GM12878 (cell line): ENCODE measurements around the gene SGMS1.

Experiments
- BHLHE40 ChIP-seq, 2 experiments: fragments of 450-650 bp in 1 of 2; IDR thresholded peaks; 2 replicates each; pipeline ENCODE4 v1.6.1; 2011 to 2017; ENCODE audit warnings: low read depth in 2 of 2, borderline replicate concordance in 1 of 2, improper control_type of control experiment in 1 of 2, low read length in 1 of 2, mild to moderate bottlenecking in 1 of 2
- CREM ChIP-seq: IDR thresholded peaks from 2 replicates; pipeline ENCODE4 v1.6.1; 2014; ENCODE audit warnings: antibody characterized with exemption, low read depth
- CTCF ChIP-seq, 3 experiments: IDR thresholded peaks in 2 of 3; conservative IDR thresholded peaks in 1 of 3; 2 replicates each; pipeline ENCODE4 v1.5.1; 2011; ENCODE audit warnings: low read depth in 3 of 3, low read length in 3 of 3, mild to moderate bottlenecking in 3 of 3, control low read depth in 2 of 3, moderate library complexity in 2 of 3, inconsistent platforms in 1 of 3, mixed read lengths in 1 of 3; ENCODE audit not compliant: control insufficient read depth in 2 of 3, insufficient read depth in 1 of 3; ENCODE audit errors: extremely low read depth in 1 of 3
- EP300 ChIP-seq, 2 experiments: fragments of 150-350 bp in 1 of 2; IDR thresholded peaks; 2 replicates each; pipeline ENCODE4 v1.6.1; 2011 to 2012; ENCODE audit warnings: low read depth in 2 of 2, low read length in 2 of 2, borderline replicate concordance in 1 of 2, improper control_type of control experiment in 1 of 2, inconsistent platforms in 1 of 2; ENCODE audit not compliant: control insufficient read depth in 1 of 2
- FOXK2 ChIP-seq: fragments of 450-650 bp; IDR thresholded peaks from 2 replicates; pipeline ENCODE4 v1.6.1; 2017; ENCODE audit warnings: mild to moderate bottlenecking, moderate library complexity
- HSF1 ChIP-seq: fragments of 150-350 bp; IDR thresholded peaks from 2 replicates; pipeline ENCODE4 v1.6.1; 2014; ENCODE audit warnings: mild to moderate bottlenecking, low read depth, low read length
- POLR2A ChIP-seq: IDR thresholded peaks from 2 replicates; pipeline ENCODE4 v1.6.1; 2011; ENCODE audit warnings: low read depth, mild to moderate bottlenecking, low read length
- PRDM15 ChIP-seq: fragments of 450-650 bp; formaldehyde crosslinking; IDR thresholded peaks from 2 replicates; pipeline ENCODE4 v1.4.0; 2020; ENCODE audit warnings: mild to moderate bottlenecking, moderate library complexity
- REST ChIP-seq: IDR thresholded peaks from 2 replicates; pipeline ENCODE4 v1.6.1; 2012; ENCODE audit warnings: mild to moderate bottlenecking, low read depth, low read length
- USF2 ChIP-seq: IDR thresholded peaks from 2 replicates; pipeline ENCODE4 v1.6.1; 2011; ENCODE audit warnings: low read depth, low read length, improper control_type of control experiment, borderline replicate concordance

- no peak for TF ChIP-seq POLR2A
- TF ChIP-seq CREM: no peak
- TF ChIP-seq EP300 (IDR thresholded peaks at IDR 0.05; ENCODE audit: borderline replicate concordance in 1 of 2, control insufficient read depth in 1 of 2, low read depth in 2 of 2, low read length in 2 of 2): no peak
- TF ChIP-seq REST: no peak
- TF ChIP-seq CTCF (IDR thresholded peaks at IDR 0.05 in 2 of 3, conservative IDR thresholded peaks at IDR 0.05 in 1 of 3; ENCODE audit: control insufficient read depth in 2 of 3, extremely low read depth in 1 of 3, insufficient read depth in 1 of 3, low read depth in 3 of 3, low read length in 3 of 3): no peak
- no peak for TF ChIP-seq HSF1
- TF ChIP-seq USF2: no peak
- TF ChIP-seq PRDM15 (CRISPR knock-in tag): no peak
- TF ChIP-seq FOXK2: no peak
- no peak for TF ChIP-seq BHLHE40 (IDR thresholded peaks at IDR 0.05; ENCODE audit: borderline replicate concordance in 1 of 2, low read depth in 2 of 2, low read length in 1 of 2)
Observed at GRCh38 chr10:50566150-50566549, 57.6 kb downstream of the SGMS1 start.
